Measurements from ENCODE around the gene SLC25A47. TPM values are rescaled to one million over a fixed set of nuclear protein-coding genes. Genes with fewer than 3 reads are reported as not detected.

SLC25A47 gene
- total and polyA plus RNA-seq, 9 of the 15 experiments (the other 6 are each of a cell fraction or from before 2014, with no cell fraction given): 0.09 to 0.23 (median 0.22) TPM; not detected in 6

GRCh38 chr14:100329233-100330006 is 6.3 kb downstream of the SLC25A47 start:
- Histone ChIP-seq H3K36me3 (ENCODE audit: control insufficient read depth, insufficient read depth, low read length) (peaks cover 10% of the 10 kb centered on the region; the same call in 2 of the 3 replicates), H3K4me3 (no peak overlapping the region), H2AFZ (ENCODE audit: low read depth, low read length) (no peak overlapping the region), H3K9me1 (ENCODE audit: control insufficient read depth, insufficient read depth, low read length) (no peaks in the 10 kb centered on the region), H3K4me1 (replicated peaks in 1 of 2; ENCODE audit: control insufficient read depth in 2 of 2, insufficient read depth in 2 of 2, low read length in 2 of 2) (peaks cover 0 to 40% of the 10 kb centered on the region in 2 experiments; a peak in 2 of 5 replicates), H4K20me1 (replicated peaks; ENCODE audit: control insufficient read depth, insufficient read depth, low read length) (peaks cover 9% of the 10 kb centered on the region; the same call in 1 of the 2 replicates), H3K9ac (ENCODE audit: insufficient read depth in 1 of 2, low read depth in 2 of 2, low read length in 2 of 2) (no peak overlapping the region), H3K27ac (ENCODE audit: extremely low read depth, low read depth, low read length) (no peak overlapping the region), H3K27me3 (ENCODE audit: control insufficient read depth in 2 of 2, insufficient read depth in 2 of 2, low read length in 2 of 2) (no peaks in the 10 kb centered on the region), H3K4me2 (ENCODE audit: insufficient read depth, low read length) (no peak overlapping the region), H3K79me2 (ENCODE audit: control insufficient read depth, insufficient read depth, low read length) (no peaks in the 10 kb centered on the region), H3K9me3 (replicated peaks; ENCODE audit: control insufficient read depth, insufficient read depth, low read depth, low read length) (no peaks in the 10 kb centered on the region)
- FAIRE-seq: no peak
- no peak for ATAC-seq
- no peak for TF ChIP-seq TAF9B (IDR thresholded peaks at IDR 0.05; ENCODE audit: partially characterized antibody)
- no peak for TF ChIP-seq HDAC8 (tag; IDR thresholded peaks at IDR 0.05)
- WGBS (ENCODE audit: insufficient coverage, low coverage, missing lambda C conversion rate): 28% methylated on average over 19 of the region's 36 CpGs
- no TSS peak for BruUV-seq (replicated peaks)
- DNase-seq (ENCODE audit: extremely low read depth in 1 of 4, low spot score in 3 of 4): no peak
- in situ Hi-C loops (cut with MboI): no loop called here
- intact Hi-C loops (cut with micrococcal nuclease): no loop called here
- ChIA-PET CTCF (ENCODE audit: low intra/inter-chr PET ratio) (no interaction called here), POLR2A (interaction anchor here (0.6 to 1.0 kb wide), 2 partner anchors 14 to 176 kb away, joined by 3 to 6 read pairs; no protein-coding TSS in a partner anchor)

DNA sequence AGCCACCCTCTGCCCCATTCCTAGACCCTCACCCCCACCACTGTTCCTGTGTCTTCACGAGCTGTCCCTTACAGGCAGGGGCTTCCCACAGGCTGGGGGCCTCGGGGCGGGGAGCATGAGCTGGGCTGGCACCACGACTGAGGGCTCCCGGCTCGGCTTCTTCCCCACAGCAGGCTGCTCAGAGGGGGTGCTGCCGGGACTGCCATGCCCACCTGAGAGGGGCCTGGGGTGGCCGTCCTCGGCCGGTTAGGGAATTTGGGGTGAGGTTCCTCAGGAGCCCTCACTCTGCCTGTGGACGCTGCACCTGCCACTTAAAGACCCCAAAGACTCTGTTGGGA is 6.8 kb downstream of the SLC25A47 start:
- ChIA-PET POLR2A (interaction anchor here (0.6 to 5.7 kb wide), 4 partner anchors 8 to 343 kb away, joined by 3 to 29 read pairs (median 4); partner anchors contain the start of gene SLC25A47), CTCF (ENCODE audit: low intra/inter-chr PET ratio) (no interaction called here)
- WGBS (ENCODE audit: insufficient coverage, low coverage, missing lambda C conversion rate): 40% methylated on average over 5 of the region's 11 CpGs
- H3K9ac ChIP-seq (ENCODE audit: insufficient read depth in 1 of 2, low read depth in 2 of 2, low read length in 2 of 2): no peak overlapping the region
- intact Hi-C loops (cut with micrococcal nuclease) (no loop called here), in situ Hi-C loops (cut with MboI) (no loop called here)
- H3K9me3 ChIP-seq (replicated peaks; ENCODE audit: control insufficient read depth, insufficient read depth, low read depth, low read length): no peaks in the 10 kb centered on the region
- no peaks in the 10 kb centered on the region for H3K27me3 ChIP-seq (ENCODE audit: control insufficient read depth in 2 of 2, insufficient read depth in 2 of 2, low read length in 2 of 2)
- H3K9me1 ChIP-seq (ENCODE audit: control insufficient read depth, insufficient read depth, low read length): no peaks in the 10 kb centered on the region
- no peak for TF ChIP-seq PURB (CRISPR knock-in tag; IDR thresholded peaks at IDR 0.05; ENCODE audit: low read depth)
- no peak for TF ChIP-seq NR0B1 (IDR thresholded peaks at IDR 0.05; ENCODE audit: partially characterized antibody)
- TF ChIP-seq, protein P1, sequence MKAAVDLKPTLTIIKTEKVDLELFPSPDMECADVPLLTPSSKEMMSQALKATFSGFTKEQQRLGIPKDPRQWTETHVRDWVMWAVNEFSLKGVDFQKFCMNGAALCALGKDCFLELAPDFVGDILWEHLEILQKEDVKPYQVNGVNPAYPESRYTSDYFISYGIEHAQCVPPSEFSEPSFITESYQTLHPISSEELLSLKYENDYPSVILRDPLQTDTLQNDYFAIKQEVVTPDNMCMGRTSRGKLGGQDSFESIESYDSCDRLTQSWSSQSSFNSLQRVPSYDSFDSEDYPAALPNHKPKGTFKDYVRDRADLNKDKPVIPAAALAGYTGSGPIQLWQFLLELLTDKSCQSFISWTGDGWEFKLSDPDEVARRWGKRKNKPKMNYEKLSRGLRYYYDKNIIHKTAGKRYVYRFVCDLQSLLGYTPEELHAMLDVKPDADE (conservative IDR thresholded peaks at IDR 0.05; ENCODE audit: control insufficient read depth, low read depth, low read length): no peak
- no peak for TF ChIP-seq MEF2A (IDR thresholded peaks at IDR 0.05; ENCODE audit: control insufficient read depth, low read depth, low read length)
- TF ChIP-seq, protein P2, sequence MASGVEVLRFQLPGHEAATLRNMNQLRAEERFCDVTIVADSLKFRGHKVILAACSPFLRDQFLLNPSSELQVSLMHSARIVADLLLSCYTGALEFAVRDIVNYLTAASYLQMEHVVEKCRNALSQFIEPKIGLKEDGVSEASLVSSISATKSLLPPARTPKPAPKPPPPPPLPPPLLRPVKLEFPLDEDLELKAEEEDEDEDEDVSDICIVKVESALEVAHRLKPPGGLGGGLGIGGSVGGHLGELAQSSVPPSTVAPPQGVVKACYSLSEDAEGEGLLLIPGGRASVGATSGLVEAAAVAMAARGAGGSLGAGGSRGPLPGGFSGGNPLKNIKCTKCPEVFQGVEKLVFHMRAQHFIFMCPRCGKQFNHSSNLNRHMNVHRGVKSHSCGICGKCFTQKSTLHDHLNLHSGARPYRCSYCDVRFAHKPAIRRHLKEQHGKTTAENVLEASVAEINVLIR (CRISPR knock-in tag; IDR thresholded peaks at IDR 0.05): no peak
- no peak overlapping the region for H2AFZ ChIP-seq (ENCODE audit: low read depth, low read length)
- ATAC-seq (no peak), DNase-seq (ENCODE audit: extremely low read depth in 1 of 4, low spot score in 3 of 4) (no peak), FAIRE-seq (no peak)
- no peak overlapping the region for H3K27ac ChIP-seq (ENCODE audit: extremely low read depth, low read depth, low read length)
- no TSS peak for BruUV-seq (replicated peaks)
- H3K4me1 ChIP-seq (replicated peaks in 1 of 2; ENCODE audit: control insufficient read depth in 2 of 2, insufficient read depth in 2 of 2, low read length in 2 of 2): peaks cover 0 to 42% of the 10 kb centered on the region in 2 experiments; a peak in 2 of 5 replicates
- H3K36me3 ChIP-seq (ENCODE audit: control insufficient read depth, insufficient read depth, low read length): peaks cover 16% of the 10 kb centered on the region; the same call in 2 of the 3 replicates
- no peak overlapping the region for H3K4me2 ChIP-seq (ENCODE audit: insufficient read depth, low read length)
- peaks cover 9% of the 10 kb centered on the region; the same call in 1 of the 2 replicates for H4K20me1 ChIP-seq (replicated peaks; ENCODE audit: control insufficient read depth, insufficient read depth, low read length)
- H3K4me3 ChIP-seq: no peak overlapping the region
- H3K79me2 ChIP-seq (ENCODE audit: control insufficient read depth, insufficient read depth, low read length): no peaks in the 10 kb centered on the region

Measured in K562 (cell line).